HG02970 (cell line): ENCODE data around the gene IMMP2L.

Experiments
- ATAC-seq: cut with Tn5 transposase; IDR thresholded peaks from one replicate; pipeline ENCODE4 v1.9.1; 2021; ENCODE audit warnings: mild to moderate bottlenecking, moderate library complexity, moderate number of reproducible peaks; ENCODE audit not compliant: unreplicated experiment, low FRiP score

Gene IMMP2L

DNA sequence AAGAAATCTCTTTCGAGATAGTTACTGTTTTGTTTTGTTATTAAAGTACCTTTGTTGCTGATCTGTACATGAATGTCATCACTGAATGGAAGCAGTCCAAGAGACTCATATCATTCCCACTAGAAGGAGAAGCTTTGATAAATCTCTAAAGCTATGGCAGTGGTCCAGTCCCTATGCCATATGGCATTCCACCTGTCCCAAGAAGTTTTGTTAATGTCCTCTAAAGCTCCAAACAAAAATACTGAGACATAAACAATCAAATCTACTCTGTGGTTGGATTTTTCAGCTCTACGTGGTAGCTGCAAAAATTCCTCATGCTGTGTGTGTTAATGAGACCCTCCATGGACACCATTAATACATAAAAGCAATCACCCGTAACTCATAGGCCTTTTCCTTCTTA, 377.3 kb downstream of the IMMP2L start:
- ATAC-seq, result no peak

GRCh38 chr7:111183321-111183720, 379.0 kb downstream of the IMMP2L start:
- no peak for ATAC-seq

DNA sequence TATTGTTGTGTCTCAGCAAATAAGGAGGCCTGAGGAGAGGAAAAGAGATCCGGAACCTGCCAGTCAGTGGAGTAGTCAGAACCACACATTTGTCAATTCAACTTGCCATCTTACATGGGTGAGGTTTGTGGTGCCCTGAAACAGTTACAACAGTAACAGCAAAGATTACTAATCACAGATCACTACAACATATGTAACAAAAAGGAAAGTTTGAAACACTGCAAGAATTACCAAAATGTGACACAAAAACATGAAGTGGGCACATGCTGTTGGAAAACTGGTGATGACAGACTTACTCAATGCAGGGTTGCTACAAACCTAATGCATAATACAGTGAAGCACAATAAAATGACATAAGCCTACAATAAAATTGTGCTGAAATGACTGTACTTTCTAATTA, 382.0 kb downstream of the IMMP2L start:
- ATAC-seq, result no peak

DNA sequence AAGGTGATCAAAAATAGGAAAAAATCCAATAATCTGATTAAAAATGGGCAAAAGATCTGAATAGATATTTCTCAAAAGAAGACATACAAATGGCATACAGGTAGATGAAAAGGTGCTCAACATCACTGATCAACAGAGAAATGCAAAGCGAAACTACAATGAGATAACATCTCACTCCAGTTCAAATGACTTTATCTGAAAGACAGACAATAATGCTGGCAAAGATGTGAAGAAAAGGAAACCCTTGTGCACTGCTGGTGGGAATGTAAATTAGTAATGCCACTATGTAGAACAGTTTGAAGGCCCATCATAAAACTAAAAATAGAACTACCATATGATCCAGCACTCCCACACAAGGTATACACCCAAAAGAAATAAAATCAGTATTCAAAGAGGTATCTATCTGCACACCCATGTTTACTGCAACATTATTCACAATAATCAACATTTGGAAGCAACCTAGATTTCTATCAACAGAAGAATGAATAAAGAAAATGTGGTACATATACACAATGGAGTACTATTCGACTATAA, 386.3 kb downstream of the IMMP2L start:
- ATAC-seq, result no peak

DNA sequence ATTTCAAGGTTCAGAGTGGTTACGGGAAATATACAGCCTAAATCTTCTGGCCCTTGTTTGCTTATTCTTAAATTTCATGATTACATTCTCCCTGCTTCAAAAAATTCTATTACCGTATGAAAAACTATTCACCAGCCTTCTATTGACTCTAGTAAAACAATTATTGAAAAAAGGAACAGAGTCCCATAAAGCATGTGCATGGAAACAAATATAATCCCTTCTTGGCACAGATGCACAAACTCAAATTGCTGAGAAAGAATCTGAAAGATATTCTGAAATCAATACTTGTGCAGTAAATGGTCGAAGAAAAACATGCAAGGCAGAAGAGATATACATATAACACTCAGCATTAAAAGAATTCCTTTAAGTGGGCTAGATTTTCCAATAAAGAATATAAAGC, 387.8 kb downstream of the IMMP2L start:
- ATAC-seq, result no peak

DNA sequence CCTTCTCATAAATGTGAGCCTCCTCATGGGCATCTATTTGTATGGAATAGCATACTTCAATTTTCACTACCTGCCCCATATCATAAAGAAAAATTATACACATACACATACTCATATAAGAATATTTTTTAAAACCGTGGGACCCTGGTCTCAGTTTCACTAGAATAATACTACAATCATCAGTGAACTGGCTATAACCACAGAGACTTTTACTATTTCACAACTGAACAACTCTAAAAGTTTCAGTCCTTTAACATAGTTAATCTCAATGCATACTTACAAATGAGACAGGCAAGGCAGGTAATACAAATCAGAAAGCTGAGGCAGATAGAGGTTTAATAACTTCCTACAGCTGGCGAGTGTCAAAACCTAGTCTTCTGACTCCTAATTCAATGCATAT, 388.3 kb downstream of the IMMP2L start:
- no peak for ATAC-seq

- ATAC-seq, result no peak
Measured at GRCh38 chr7:111173528-111173927, 388.8 kb downstream of the IMMP2L start.

DNA sequence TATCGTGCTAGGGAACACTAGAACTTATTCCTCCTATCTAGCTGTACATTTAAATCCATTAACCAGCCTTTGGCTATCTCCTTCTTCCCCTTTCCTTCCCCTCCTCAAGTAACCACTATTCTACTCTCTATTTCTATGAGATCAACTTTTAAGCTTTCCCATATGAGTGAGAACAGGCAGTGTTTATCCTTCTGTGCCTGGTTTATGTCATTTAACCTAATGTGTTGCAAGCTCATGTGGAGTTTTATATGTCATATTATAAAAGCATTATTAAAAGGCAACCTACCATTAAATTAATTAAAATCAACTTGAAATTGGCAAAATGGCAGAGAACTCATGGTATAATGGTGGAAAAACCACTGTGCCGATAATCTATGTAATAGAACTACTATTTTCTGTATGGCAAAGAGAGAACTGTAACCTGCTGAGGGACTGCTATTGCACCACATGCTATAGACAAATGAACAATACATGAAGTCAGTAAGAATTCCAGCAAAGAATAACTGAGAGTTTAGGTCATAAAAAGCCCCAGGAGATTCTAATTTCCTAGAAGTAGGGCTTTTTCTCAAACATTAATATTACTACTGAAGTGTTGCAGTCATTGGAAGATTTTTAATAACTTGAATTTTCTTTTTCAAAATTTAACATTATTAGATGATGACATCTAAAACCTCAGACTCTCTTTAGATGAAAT, 389.6 kb downstream of the IMMP2L start:
- no peak for ATAC-seq

GRCh38 chr7:111168182-111168581, 394.1 kb downstream of the IMMP2L start:
- ATAC-seq, result no peak

DNA sequence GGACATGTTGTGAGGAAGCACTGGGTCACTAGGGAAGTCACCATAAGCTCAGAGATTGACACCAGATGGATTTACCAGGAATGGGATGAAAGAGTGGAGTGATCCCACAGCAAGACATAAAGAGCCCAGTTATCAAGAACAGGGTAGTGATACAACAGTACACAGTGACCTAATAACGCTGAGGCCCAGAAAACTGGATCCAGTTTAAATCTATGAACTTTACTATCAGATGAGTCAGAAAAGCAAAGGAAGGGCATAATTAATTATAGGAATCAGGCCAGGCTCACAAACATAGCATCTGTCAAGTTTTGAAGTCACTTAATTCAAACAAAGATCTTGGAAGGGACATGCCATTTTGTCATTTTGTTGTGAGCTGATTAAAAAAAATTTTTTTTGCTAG, 397.9 kb downstream of the IMMP2L start:
- no peak for ATAC-seq

GRCh38 chr7:111162692-111163091, 399.6 kb downstream of the IMMP2L start:
- ATAC-seq, result no peak

GRCh38 chr7:111160297-111160696, 402.0 kb downstream of the IMMP2L start:
- no peak for ATAC-seq

DNA sequence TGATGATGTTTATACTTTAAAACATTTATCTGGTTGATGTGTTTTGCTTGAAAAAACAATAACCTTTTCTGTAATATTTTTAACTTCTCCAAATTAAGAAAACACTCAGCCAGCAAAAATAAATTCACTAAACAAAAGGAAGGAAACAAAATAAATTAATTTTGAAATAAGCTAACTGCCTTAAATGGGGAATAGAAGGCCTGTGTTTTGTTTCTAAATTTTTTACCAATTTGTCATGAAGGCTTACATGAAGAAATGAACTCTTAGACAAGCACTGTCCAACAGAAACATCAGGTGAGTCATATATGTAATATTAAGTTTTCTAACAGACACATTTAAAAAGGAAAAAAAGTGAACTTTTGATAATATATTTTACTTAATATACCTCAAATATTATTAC, 402.9 kb downstream of the IMMP2L start:
- no peak for ATAC-seq

DNA sequence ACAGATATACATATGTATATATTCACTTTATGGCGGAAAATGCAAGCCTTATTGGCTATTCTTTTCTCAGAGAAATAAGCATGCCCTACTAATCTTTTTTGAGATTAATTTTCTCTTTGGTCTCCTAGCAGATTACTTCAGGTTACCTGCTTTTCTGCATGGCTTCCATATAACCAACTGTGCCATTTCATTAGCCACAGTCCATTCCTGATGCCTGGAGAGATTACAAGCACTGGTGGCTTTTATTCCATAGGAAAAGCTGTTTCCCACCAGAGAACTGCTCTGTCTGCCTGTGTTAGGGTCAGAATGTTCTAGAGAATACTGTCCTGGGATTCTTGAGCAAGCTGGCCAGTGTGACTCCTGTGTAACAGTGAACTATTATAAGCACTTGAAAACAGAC, 411.6 kb downstream of the IMMP2L start:
- no peak for ATAC-seq

GRCh38 chr7:111147708-111148533, 414.4 kb downstream of the IMMP2L start:
- ATAC-seq, result no peak

GRCh38 chr7:111146136-111146535, 416.2 kb downstream of the IMMP2L start:
- ATAC-seq, result no peak

DNA sequence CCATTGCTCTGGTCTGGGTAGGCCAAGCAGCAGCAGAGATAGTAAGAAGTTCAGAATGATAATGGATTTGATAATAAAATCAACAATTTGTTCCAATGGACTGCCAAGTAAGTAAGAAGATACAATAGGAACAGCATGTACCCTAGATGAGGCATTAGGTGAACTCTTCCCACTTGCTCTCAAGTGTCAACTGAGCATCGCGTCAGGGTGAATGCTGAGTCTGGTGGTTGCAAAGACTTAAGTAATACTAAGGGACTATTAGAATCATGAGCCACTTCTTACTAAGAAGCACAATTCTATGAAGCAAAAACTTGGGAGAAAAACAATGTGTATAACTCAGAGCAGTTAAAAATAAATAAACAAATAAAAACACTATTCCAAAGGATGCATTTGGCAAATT, 416.8 kb downstream of the IMMP2L start:
- no peak for ATAC-seq

DNA sequence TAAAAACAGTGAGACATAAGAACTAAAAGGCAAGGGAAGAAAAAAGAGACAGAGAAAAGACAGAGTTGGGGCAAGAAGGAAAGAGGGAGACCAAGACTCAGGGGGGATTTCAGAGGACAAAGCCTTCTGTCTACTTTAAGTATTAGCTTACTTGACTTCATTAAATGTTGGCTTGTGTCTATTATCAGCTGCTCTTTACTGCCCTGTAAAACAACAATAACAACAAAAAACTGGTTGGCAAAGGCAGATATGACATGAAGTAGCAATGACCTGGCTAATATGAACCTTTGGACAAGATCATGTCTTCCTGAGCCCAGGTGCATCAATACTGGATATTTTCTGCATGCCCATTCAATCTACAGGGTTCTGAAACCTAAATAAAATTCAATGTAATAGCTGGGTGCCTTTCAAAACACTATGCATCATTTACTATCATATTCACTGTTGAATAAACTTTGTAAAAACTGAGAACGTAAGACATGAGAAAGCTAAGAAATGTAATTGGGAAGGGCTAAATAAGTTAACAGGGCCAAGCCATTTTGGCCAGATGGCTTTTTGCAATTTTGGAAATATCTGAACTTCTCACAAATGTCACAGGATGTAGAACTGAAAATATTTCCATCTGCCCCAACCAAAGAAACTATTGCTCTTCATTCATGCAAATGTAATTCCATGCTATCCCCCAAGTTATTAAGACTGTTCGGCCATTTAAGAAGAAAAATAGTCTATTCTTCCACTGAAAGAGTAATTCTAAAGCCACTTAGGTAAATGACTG, 422.0 kb downstream of the IMMP2L start:
- ATAC-seq, result no peak

GRCh38 chr7:111138586-111138985, 423.7 kb downstream of the IMMP2L start:
- ATAC-seq, result no peak

- ATAC-seq, result peak; percentile 91
Measured at GRCh38 chr7:111138193-111138569, 424.1 kb downstream of the IMMP2L start.
